Measurements from ENCODE around the gene TRIM15.
"Not testable (repeated sequence)": the region's sequence is repeated elsewhere in the genome, so short reads cannot be mapped to it uniquely, and the experiment has no call there.

TRIM15 gene

DNA sequence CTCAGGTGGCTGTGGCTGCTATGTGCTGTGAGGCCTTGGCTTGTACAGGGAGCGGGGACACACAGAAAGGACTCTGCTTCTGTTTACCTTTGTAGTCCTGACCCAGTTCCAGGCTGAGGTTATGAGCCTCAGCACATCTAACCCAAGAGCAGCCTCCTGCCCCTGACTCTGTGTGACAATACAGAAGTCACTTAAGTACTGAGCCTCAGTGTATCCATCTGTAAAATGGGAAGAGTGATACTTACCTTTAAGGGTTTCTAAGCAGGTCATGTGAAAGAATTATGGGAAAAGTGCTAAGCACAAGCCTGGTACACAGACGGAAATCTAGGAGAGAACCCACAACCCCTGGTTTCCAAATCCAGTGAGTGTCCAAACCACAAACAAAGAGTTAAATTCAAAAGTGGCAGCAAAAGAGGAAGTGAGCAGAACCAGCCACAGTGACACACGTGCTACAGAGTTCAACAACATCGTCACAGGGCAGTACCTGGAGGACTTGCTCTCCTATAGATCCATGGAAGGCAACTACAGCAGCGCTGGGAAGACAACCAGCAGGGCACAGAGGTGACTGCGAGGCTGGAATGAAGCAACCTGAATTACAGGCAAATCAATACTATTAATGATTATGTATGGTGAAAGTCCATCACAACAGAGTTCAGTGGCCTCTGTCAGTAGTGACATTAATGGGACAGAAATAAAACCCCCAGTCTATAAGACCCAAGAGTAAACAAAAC lies 37.4 kb downstream of the TRIM15 start:
- DNase-seq: no peak

DNA sequence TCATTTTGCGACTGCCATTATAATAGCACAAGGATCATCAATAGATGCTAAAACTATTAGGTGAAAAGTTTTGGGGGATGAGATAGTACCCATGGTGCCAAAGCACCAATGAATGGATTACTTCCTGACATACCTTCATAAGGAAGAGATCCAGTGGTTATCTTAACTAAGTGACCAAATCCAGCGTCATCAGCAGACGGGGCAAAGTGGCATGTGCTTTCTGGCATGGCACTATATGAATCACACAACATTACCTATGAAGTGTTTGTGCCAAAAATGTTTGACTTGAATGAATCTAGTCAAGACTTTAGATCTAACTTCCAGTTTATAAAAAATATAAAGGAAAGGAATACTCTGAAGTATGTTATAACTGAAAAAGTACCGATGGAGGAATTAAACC lies 39.0 kb downstream of the TRIM15 start:
- DNase-seq: no peak

DNA sequence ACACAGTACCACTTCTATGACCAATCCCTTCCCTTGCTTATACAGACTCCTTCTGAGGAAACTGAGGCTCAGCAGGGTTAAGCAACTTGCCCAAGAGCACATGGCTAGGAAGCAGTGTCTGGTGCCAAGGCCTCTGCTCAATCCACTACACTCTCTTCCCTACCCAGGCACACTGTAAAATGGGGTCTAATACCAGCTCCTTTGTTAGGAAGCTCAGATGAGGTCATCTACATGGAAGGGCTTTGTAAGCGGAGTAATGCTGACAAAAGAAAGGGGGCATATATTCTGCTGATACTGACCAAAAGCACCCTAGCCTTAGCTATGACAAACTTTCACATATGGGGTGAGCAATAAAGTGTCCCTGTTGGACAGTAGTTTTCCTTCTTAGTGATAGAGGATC lies 40.8 kb downstream of the TRIM15 start:
- no peak for DNase-seq

DNA sequence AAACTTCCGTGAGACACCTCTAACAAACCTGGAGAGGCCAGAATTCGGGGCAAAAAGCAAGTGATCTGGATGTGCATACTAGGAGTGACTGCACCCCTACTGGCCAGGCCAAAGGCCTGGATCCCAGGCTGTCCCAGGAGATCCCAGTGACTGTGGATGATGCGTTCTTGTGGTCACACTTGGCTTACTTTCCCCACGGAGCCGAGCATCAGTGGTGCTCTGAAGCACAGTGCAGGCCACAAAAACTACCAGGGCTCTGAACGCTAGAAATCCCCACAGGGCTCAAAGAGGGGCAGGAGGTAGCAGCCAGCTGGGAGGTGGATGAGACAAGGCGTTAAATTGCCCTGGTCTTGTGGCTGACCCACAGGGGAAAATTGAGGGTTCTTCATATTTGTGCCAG lies 42.8 kb downstream of the TRIM15 start:
- DNase-seq: no peak

DNA sequence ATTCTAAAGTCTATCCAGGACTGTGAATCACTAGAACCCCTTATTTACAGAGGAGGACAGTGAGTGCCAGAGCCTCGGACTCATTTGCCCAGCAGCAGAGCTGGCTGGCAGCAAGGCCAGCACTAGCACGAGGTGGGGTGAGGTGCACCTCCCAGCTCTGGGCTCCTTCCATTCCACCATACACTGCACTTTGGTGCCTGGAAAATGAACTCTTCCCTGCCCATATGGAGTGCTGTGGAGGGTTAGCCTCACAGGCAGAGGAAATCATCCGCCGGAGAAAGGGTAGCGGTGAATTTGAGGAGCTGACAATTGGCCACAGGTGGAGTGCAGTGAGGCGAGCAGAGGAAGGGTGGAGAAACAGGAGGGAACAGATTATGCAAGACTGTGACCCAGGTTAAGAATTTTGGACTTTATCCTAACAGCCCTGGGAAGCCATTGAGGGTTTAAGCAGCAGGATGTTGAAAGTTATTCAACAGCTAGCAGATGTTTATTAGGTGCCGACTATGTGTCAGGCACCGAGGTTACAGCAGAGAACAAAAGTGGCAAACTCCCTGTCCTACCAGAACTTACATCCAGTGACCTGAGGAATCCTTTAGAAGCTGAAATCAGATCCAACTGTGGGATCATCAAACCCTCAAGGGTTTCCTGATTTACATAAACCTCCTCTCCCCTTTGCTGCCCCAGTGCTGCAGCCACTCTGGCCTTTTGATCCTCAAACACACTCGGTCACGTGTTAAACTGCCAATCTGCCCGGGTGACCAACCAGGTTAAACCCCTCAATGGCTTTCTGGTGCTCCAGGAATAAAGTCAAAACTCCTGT lies 43.7 kb downstream of the TRIM15 start:
- DNase-seq: no peak

DNA sequence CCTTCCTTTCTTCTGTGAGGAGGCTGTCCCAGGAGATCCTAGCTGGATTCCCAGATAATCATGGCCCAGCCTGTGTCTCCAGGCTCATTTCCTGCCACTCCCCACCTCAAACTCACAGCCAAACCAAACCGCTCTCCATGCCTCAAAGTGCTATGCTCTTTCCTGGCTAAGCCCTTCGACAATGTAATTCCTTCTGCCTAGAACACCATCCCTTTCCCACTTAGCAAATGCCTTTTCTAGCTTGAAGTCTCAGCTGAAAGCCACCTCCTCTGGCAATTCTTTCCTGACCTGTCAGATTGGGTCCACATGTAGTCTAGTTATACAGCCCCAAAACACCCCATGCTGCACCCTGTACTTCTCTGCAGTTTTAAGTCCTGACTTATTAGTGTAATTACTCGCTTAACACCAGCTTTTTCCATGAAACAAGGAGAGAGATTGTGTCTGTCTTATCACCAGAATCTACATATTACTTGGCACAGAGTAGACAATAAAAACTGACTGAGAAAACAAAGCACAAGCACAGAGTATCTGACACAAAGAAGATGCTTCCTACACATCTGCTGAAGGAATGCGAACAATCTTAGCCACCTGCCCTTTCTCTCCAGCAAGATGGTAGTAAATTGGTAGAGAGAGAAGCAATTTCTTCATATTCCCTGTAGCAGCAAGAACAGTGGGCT lies 44.4 kb downstream of the TRIM15 start:
- peak; percentile 56 for DNase-seq

DNA sequence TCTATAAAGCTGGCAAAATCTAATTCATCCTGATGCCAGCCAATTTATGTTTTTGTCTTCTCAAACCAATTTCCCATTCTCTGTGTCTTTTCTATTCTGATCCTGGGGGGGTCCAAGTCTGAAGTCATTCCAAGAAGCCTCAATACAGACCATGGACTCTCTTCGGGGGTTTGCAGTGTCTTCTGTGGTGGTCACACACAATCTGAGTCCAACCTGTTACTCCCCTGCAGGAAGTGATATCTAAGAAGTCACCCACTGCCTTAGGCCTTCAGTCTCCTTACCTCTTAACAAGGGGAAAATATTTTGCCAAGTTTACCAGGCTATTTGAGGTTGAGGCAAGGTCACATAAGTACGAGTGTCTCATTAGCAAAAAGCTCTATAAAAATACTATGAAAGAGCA lies 48.0 kb downstream of the TRIM15 start:
- DNase-seq: no peak

DNA sequence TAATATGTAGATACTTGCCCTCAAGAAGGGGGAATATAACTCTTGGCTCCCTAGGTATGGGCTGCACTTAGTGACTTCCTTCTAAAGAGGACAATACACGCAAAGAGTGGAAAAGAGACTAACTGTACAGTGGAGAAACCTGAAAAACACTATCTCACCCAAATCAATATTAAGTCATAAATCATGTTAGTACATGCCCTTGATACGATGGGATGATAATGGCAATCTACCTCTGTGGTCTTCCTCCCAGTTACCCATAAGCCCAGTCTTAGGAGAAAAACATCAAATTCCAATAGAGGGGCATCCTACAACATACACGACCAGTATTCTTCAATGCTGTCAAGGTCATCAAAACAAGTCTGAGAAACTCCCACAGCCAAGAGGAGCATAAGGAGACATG lies 48.6 kb downstream of the TRIM15 start:
- no peak for DNase-seq

DNA sequence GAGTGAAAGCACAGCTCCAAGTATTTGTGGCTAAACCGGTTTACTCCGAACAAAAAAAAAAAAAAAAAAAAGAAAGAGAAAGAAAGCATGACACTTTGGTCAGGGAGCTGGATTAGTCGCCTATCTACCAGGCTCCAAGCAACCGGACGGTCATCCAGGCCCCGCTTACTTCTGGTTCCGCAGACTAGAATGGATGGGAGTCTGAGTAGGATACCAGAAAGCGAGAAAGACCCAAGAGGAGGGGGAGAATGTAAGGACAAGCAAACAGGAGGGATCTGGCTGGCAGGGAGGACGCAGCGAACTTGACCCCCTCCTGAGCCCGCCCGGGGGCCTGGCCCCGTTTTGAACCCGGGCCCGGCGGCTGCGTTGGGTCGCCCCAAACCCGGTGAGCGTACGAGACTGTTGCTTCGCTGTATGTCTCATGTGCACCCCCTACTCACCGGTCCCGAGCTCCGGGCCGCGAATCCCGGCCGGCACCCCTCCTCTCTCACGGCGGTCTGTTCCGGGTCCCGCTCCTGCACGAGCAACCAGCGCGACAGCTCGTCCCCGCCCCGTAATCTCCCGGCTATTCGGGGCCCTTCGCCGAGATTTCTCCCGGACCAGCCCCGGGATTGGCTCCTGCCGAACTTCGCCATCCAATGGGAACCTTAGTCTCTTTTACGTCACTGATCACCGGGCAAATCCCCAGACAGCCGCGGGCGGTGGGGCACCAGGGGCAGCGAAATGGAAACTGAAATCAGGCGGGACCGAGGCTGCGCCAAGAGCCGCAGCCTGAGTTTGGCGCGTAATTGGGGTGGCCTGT lies 49.7 kb downstream of the TRIM15 start, which contains the start of gene TRIM26:
Gene TRIM26 (minus strand): TSS at position 542 of the 802 bp plus-strand sequence. CDS start 14,303 bp downstream, outside the sequence.
- peak; percentile 99 for DNase-seq

DNA sequence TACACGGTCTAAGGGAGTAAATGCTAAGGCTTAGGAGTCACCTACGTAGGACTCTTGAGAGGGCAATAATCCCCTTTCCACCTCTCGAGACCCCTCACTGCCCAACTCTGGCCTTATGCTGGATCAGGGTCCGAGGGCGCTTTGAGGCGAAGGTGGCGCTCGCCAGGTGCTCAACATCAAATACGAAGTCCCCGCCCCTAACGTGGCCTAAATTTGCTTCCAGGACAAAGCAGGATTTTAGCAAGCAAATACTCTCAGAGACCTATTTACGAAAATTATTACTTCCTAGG lies 50.3 kb downstream of the TRIM15 start:
- DNase-seq: no peak

DNA sequence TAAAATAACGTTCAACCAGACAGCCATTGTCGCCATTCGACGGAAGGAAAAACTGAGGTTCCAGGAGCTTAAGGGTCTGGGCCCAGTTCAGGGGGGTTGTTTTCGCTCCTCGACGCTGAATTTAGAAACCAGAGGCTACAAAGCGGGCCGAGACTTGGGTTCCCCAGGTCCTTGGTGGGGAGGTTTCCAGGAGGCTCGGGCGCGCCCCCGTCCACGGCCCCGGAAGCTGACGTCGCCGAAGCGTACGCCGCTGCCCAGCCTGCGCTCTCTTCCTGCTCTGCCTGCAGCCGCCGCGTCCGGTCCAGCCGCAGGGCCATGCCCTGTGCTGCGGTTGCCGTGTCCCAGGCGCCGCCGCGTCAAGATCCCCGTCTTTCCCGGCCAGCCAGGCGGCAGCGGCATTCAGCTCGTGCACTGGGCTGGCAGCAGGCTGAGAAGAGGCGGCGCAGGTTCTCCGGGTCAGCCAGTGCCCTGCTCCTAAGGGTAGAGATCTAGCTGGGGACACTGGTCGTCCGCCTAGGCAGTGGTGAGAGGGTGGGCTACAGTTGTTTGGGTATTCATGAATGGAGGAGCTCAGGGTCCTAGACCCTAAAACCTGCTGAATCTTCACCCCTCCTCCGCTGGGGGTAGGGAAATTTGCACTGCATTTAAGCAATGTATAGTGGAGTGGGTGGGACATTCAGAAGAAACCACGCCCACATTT lies 50.8 kb downstream of the TRIM15 start:
- peak; percentile 92 for DNase-seq

DNA sequence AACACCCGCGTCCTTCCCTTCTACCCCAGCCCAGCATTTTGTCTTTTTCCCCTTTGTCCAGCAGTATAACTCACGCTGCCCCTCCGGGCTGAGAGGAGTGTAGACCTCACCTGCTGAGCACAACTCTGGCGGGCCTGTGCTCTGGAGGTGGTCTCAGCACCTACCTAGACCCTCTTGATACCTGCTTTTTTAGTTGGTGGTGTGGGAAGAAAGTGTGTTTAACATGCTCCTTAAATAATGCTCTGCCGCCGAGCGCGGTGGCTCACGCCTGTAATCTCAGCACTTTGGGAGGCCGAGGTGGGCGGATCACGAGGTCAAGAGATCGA lies 51.3 kb downstream of the TRIM15 start:
- DNase-seq: no peak

DNA sequence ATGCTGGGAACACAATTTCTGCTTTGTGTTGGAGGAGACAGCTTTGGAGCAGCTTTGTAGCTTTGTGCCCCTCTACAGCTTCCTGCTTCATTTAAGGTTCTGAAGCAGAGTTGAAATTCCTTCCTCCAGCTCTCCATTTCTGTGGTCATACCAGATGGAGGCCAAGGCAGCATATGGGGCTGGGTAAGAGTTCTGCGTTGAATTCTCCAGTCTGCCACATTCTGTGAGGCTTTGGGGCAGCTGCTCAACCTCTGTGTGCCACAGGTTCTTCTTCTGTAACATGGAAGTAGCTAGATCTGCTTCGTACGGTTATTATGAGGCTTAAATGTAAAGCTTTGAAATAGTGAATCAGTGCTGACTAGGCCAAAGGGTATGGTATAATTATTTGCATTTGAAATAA lies 52.8 kb downstream of the TRIM15 start:
- DNase-seq: no peak

DNA sequence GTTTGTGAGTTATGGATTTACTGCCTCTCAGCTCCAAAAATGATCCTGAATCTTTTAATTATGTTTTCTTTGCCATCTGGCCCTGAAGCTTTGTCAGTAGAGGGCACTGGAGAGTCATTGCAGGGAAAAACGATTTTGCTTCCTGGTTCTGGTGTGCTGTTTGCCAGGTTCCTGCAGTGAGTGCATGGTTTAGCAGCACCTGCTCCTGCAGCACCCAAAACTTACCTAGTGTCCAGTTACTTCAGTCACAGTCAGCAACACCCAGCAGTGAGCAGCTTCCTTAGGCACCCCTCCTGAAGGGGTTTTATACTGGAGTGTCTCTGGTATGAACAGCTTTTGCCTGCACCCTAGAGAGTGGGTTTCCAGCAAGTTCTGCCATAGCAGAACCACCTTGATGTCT lies 55.9 kb downstream of the TRIM15 start:
- DNase-seq: peak; percentile 42

DNA sequence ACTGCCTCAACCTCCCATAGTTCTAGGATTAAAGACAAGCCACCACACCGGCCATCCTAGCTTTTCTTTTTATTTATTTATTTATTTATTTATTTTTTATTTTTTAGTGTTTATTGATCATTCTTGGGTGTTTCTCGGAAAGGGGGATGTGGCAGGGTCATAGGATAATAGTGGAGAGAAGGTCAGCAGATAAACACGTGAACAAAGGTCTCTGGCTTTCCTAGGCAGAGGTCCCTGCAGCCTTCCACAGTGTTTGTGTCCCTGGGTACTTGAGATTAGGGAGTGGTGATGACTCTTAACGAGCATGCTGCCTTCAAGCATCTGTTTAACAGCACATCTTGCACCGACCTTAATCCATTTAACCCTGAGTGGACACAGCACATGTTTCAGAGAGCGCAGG lies 58.0 kb downstream of the TRIM15 start:
- DNase-seq: not testable (repeated sequence)

DNA sequence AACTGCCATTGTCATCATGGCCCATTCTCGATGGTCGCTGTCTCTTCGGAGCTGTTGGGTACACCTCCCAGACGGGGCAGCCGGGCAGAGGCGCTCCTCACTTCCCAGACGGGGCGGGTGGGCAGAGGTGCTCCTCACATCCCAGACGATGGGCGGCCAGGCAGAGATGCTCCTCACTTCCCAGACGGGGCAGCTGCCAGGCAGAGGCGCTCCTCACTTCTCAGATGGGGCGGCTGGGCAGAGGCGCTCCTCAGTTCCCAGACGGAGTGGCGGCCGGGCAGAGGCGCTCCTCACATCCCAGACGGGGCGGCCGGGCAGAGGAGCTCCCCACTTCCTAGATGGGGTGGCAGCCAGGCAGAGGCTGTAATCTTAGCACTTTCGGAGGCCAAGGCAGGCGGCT lies 58.6 kb downstream of the TRIM15 start:
- DNase-seq: not testable (repeated sequence)

All from femur (tissue), 1 donor.